K562 (cell line): ENCODE data around the gene SH3BP5. TPM values are rescaled to one million over a fixed set of nuclear protein-coding genes. Genes with fewer than 3 reads are reported as not detected.

ENCODE experiments used
- ATAC-seq: fragments of 200-7000 bp; cut with Tn5 transposase; 3 replicates; pipeline ENCODE4 v1.9.1; 2020; ENCODE audit warnings: moderate library complexity
- BruUV-seq: library from RNA; stranded (reverse); fragments of 400-500 nt; replicated peaks from 2 replicates; lab custom pipeline; 2021; lab: Mats Ljungman, UMichigan
- CTCF ChIA-PET: fragments of 300-600 bp; formaldehyde crosslinking; extraction: SDS; loops from one replicate; lab custom pipeline; 2021; ENCODE audit warnings: low intra/inter-chr PET ratio; lab: Yijun Ruan, JAX
- POLR2A ChIA-PET: fragments of 300-600, 350-650 bp; sonication (Branson Sonifier 250); formaldehyde crosslinking; extraction: SDS; loops from one replicate; lab custom pipeline; 2021; ENCODE audit warnings: antibody characterized with exemption, inconsistent platforms; lab: Yijun Ruan, JAX
- DNase-seq, 4 experiments: peaks; one replicate each; pipeline versions ENCODE4 v3.0.0 to v3.0.0-alpha.2; 2011 to 2018; ENCODE audit warnings: low spot score in 3 of 4, mixed read lengths in 3 of 4; ENCODE audit errors: extremely low read depth in 1 of 4
- FAIRE-seq: peaks from 2 replicates; lab custom pipeline; 2011; peaks lifted over from hg19 to GRCh38; lab: Jason Lieb, UNC
- H2AFZ ChIP-seq: 2 replicates; pipeline ENCODE4 v1.6.0; 2011; ENCODE audit warnings: low read depth, low read length, control low read depth, inconsistent platforms
- H3K27ac ChIP-seq: fragments of 200-600 bp; 3 replicates; pipeline ENCODE4 v1.8.0; 2011; ENCODE audit warnings: low read depth, mild to moderate bottlenecking, control low read depth, inconsistent platforms, low read length, moderate library complexity, mixed read lengths; ENCODE audit errors: extremely low read depth
- H3K27me3 ChIP-seq, 2 experiments: fragments of 300-600 bp in 1 of 2; 2 replicates in 1 of 2; 3 replicates in 1 of 2; pipeline versions ENCODE4 v1.6.0 to v1.8.0; 2011; ENCODE audit warnings: inconsistent platforms in 2 of 2, low read length in 2 of 2, mild to moderate bottlenecking in 1 of 2, mixed read lengths in 1 of 2, moderate library complexity in 1 of 2; ENCODE audit not compliant: control insufficient read depth in 2 of 2, insufficient read depth in 2 of 2
- H3K36me3 ChIP-seq: fragments of 300-600 bp; 3 replicates; pipeline ENCODE4 v1.8.0; 2011; ENCODE audit warnings: mild to moderate bottlenecking, low read length, inconsistent platforms; ENCODE audit not compliant: control insufficient read depth, insufficient read depth
- H3K4me1 ChIP-seq, 2 experiments: fragments of 200-600 bp in 1 of 2; replicated peaks in 1 of 2; 2 replicates in 1 of 2; 3 replicates in 1 of 2; pipeline versions ENCODE4 v1.5.1 to v1.8.0; 2011; ENCODE audit warnings: inconsistent platforms in 2 of 2, low read length in 2 of 2, mild to moderate bottlenecking in 1 of 2, mixed read lengths in 1 of 2, moderate library complexity in 1 of 2; ENCODE audit not compliant: control insufficient read depth in 2 of 2, insufficient read depth in 2 of 2
- H3K4me2 ChIP-seq: 2 replicates; pipeline ENCODE4 v1.6.1; 2011; ENCODE audit warnings: low read length, control low read depth, inconsistent platforms, mixed read lengths; ENCODE audit not compliant: insufficient read depth
- H3K4me3 ChIP-seq: fragments of 200-600 bp; sonication (generic), shearing (Covaris generic); 2 replicates; pipeline ENCODE4 v1.5.1; 2016; ENCODE audit warnings: control low read depth, inconsistent platforms
- H3K79me2 ChIP-seq: fragments of 200-600 bp; 3 replicates; pipeline ENCODE4 v1.8.0; 2011; ENCODE audit warnings: low read length, inconsistent platforms; ENCODE audit not compliant: control insufficient read depth, insufficient read depth
- H3K9ac ChIP-seq, 2 experiments: 2 replicates each; pipeline versions ENCODE4 v1.6.0 to v1.6.1; 2011; ENCODE audit warnings: low read depth in 2 of 2, low read length in 2 of 2, control low read depth in 1 of 2, inconsistent platforms in 1 of 2, mild to moderate bottlenecking in 1 of 2, mixed read lengths in 1 of 2; ENCODE audit not compliant: insufficient read depth in 1 of 2
- H3K9me1 ChIP-seq: one replicate; pipeline ENCODE4 v1.6.0; 2011; ENCODE audit warnings: inconsistent platforms, mild to moderate bottlenecking, low read length, moderate library complexity; ENCODE audit not compliant: control insufficient read depth, insufficient read depth
- H3K9me3 ChIP-seq: replicated peaks from 2 replicates; pipeline ENCODE4 v1.5.1; 2011; ENCODE audit warnings: low read depth, low read length, inconsistent platforms; ENCODE audit not compliant: control insufficient read depth, insufficient read depth
- H4K20me1 ChIP-seq: replicated peaks from 2 replicates; pipeline ENCODE4 v1.6.1; 2011; ENCODE audit warnings: low read length, inconsistent platforms, mixed read lengths; ENCODE audit not compliant: control insufficient read depth, insufficient read depth
- AFF4 ChIP-seq: sonication (generic); formaldehyde crosslinking; IDR thresholded peaks from 2 replicates; pipeline ENCODE4 v1.8.0; 2023; ENCODE audit warnings: mild to moderate bottlenecking, missing genetic modification reagents
- CAMTA2 ChIP-seq: fragments of 250-450 bp; sonication (Bioruptor Pico); conservative IDR thresholded peaks from 2 replicates; pipeline ENCODE4 v1.5.1; 2022
- CBX3 ChIP-seq, 2 experiments: IDR thresholded peaks; 1 replicate in 1 of 2; 2 replicates in 1 of 2; pipeline ENCODE4 v1.6.1; 2012; ENCODE audit warnings: inconsistent platforms in 2 of 2, low read length in 2 of 2, borderline replicate concordance in 1 of 2, control low read depth in 1 of 2
- ELF4 ChIP-seq: fragments of 450-650 bp; formaldehyde crosslinking; IDR thresholded peaks from 2 replicates; pipeline ENCODE4 v1.4.0; 2022; ENCODE audit warnings: missing genetic modification characterization
- HDAC6 ChIP-seq: IDR thresholded peaks from 2 replicates; pipeline ENCODE4 v1.6.1; 2012; ENCODE audit warnings: low read depth, mild to moderate bottlenecking, control low read depth, inconsistent platforms, low read length, moderate library complexity
- KLF16 ChIP-seq: IDR thresholded peaks from 2 replicates; pipeline ENCODE4 v1.6.1; 2016; ENCODE audit warnings: antibody characterized with exemption
- MAX ChIP-seq: sonication (generic); formaldehyde crosslinking; IDR thresholded peaks from 2 replicates; pipeline ENCODE4 v1.9.0; 2022; ENCODE audit warnings: mild to moderate bottlenecking, missing genetic modification reagents
- NFRKB ChIP-seq: fragments of 450-650 bp; IDR thresholded peaks from 2 replicates; pipeline ENCODE4 v1.6.1; 2016; ENCODE audit warnings: low read depth
- RFX7 ChIP-seq: fragments of 250-450 bp; sonication (Bioruptor Pico); IDR thresholded peaks from 2 replicates; pipeline ENCODE4 v1.5.1; 2021; ENCODE audit warnings: mild to moderate bottlenecking
- SP1 ChIP-seq: sonication (generic); formaldehyde crosslinking; IDR thresholded peaks from 2 replicates; pipeline ENCODE4 v1.8.1; 2022; ENCODE audit warnings: mild to moderate bottlenecking, missing genetic modification reagents
- XRCC3 ChIP-seq: fragments of 450-650 bp; IDR thresholded peaks from 2 replicates; pipeline ENCODE4 v1.6.1; 2017; ENCODE audit warnings: mild to moderate bottlenecking, moderate library complexity
- ZNF696 ChIP-seq: fragments of 250-450 bp; sonication (Bioruptor Pico); conservative IDR thresholded peaks from 2 replicates; pipeline ENCODE4 v1.4.0; 2020; ENCODE audit warnings: mild to moderate bottlenecking, moderate library complexity
- ZNF79 ChIP-seq: fragments of 250-450 bp; sonication (Bioruptor Pico); IDR thresholded peaks from 2 replicates; pipeline ENCODE4 v1.4.0; 2020; ENCODE audit warnings: low read depth, mild to moderate bottlenecking, moderate library complexity
- WGBS: fragments of 100-300 bp; shearing (Covaris generic); methylation state at CpG from one replicate; pipeline ENCODE4 v1.1.6; 2016; ENCODE audit warnings: low coverage, mixed read lengths; ENCODE audit not compliant: insufficient coverage; ENCODE audit errors: missing lambda C conversion rate; 5-methylcytosine and 5-hydroxymethylcytosine counted together
- in situ Hi-C: fragments of 300-500 bp; cut with MboI; formaldehyde crosslinking; loops from 4 replicates; pipeline ENCODE4 v1.15.0; 2018; ENCODE audit warnings: inconsistent platforms, mixed read lengths
- intact Hi-C: fragments of 100-400 bp; cut with micrococcal nuclease; formaldehyde crosslinking; loops from 2 replicates; pipeline ENCODE4 v1.14.2; 2022
- polyA plus RNA-seq, 8 experiments: library from polyadenylated mRNA; depleted of rRNA in 4 of 8; stranded (reverse) in 5 of 8; unstranded in 3 of 8; fragments of >200 nt; fragmentation: Nextera tagmentation in 2 of 8; fragmentation: Illumina TruSeq in 1 of 8; extraction: Ambion mirVana in 2 of 8; extraction: Trizol in 1 of 8; gene quantifications; 2 replicates each; pipeline versions ENCODE4 v1.2.1 to v1.2.3, GENCODE V29; 2011 to 2014; ENCODE audit warnings: inconsistent platforms in 1 of 8, missing spikeins in 1 of 8
- total RNA-seq, 7 experiments: library from RNA; depleted of rRNA in 6 of 7; stranded (reverse); fragments of >200 nt in 6 of 7; fragmentation: Illumina TruSeq in 2 of 7; extraction: Trizol in 2 of 7; gene quantifications; 2 replicates each; pipeline versions ENCODE4 v1.2.1 to v1.2.3, GENCODE V29; 2011 to 2021; ENCODE audit warnings: low replicate concordance in 1 of 7

SH3BP5 gene
- total and polyA plus RNA-seq, 9 of the 15 experiments (the other 6 are each of a cell fraction or from before 2014, with no cell fraction given): 2.9 to 29.0 (median 14.9) TPM

GRCh38 chr3:15294929-15295328 is 37.5 kb downstream of the SH3BP5 start:
- H3K4me2 ChIP-seq: no peak overlapping the region
- POLR2A ChIA-PET: interaction anchor here (1.0 to 1.4 kb wide), 4 partner anchors 9 to 31 kb away, joined by 3 to 4 read pairs (median 4); no protein-coding TSS in a partner anchor

GRCh38 chr3:15292765-15293522 is 39.4 kb downstream of the SH3BP5 start:
- in situ Hi-C loops (no loop called here), intact Hi-C loops (loop anchor here (2.0 kb wide), 1 partner anchor 24 kb away; no protein-coding TSS in a partner anchor)
- Histone ChIP-seq H3K27ac (no peak overlapping the region), H3K4me2 (no peak overlapping the region), H3K4me1 (peaks cover 33 to 52% of the 10 kb centered on the region in 2 experiments), H3K36me3 (no peaks in the 10 kb centered on the region; the same call in 1 of the 3 replicates), H3K4me3 (no peak overlapping the region), H3K9ac (peak overlapping the region in 1 of 2 experiments; percentile 84; a peak in 2 of 4 replicates), H3K79me2 (peaks cover 7% of the 10 kb centered on the region; the same call in 2 of the 3 replicates), H2AFZ (0 out of 2 replicates have a peak overlapping the region, but pooled peaks have one; percentile 3), H3K9me3 (no peaks in the 10 kb centered on the region), H4K20me1 (no peaks in the 10 kb centered on the region), H3K9me1 (no peaks in the 10 kb centered on the region), H3K27me3 (no peaks in the 10 kb centered on the region)
- ATAC-seq: no peak
- ChIA-PET POLR2A (interaction anchor here (0.5 to 1.6 kb wide), 4 partner anchors 8 to 1178 kb away, joined by 3 to 7 read pairs (median 3); no protein-coding TSS in a partner anchor), CTCF (no interaction called here)
- 51% methylated on average over 13 of the region's 13 CpGs for WGBS
- no TSS peak for BruUV-seq
- FAIRE-seq: no peak
- no peak for DNase-seq
- no peak for TF ChIP-seq MAX (CRISPR knock-in tag)
- TF ChIP-seq HDAC6: no peak
- TF ChIP-seq AFF4 (CRISPR knock-in tag): no peak
- no peak for TF ChIP-seq RFX7 (CRISPR knock-in tag)
- TF ChIP-seq ZNF696: no peak
- TF ChIP-seq KLF16: no peak
- TF ChIP-seq CBX3 (IDR thresholded peaks at IDR 0.05; ENCODE audit: borderline replicate concordance in 1 of 2, low read length in 2 of 2): no peak
- TF ChIP-seq XRCC3: no peak
- no peak for TF ChIP-seq CAMTA2

More at GRCh38 chr3:15294929-15295328, 37.5 kb downstream of the SH3BP5 start:
- Histone ChIP-seq H3K4me1 (peaks cover 43 to 69% of the 10 kb centered on the region in 2 experiments), H3K27ac (0 out of 3 replicates have a peak overlapping the region, but pooled peaks have one; percentile 5), H3K27me3 (no peaks in the 10 kb centered on the region), H3K9me3 (no peaks in the 10 kb centered on the region), H4K20me1 (no peaks in the 10 kb centered on the region), H2AFZ (no peak overlapping the region), H3K9ac (peak overlapping the region in 1 of 2 experiments; percentile 29; a peak in 1 of 4 replicates), H3K4me3 (no peak overlapping the region), H3K9me1 (no peaks in the 10 kb centered on the region), H3K79me2 (peaks cover 7% of the 10 kb centered on the region; the same call in 2 of the 3 replicates), H3K36me3 (no peaks in the 10 kb centered on the region; the same call in 1 of the 3 replicates)
- DNase-seq (no peak), ATAC-seq (no peak), FAIRE-seq (no peak)
- TF ChIP-seq SP1 (CRISPR knock-in tag): 0 out of 2 replicates have a peak, but pooled peaks have one; percentile 39
- TF ChIP-seq ZNF79: no peak
- no peak for TF ChIP-seq NFRKB
- peak; percentile 29; the same call in 1 of the 2 replicates for TF ChIP-seq ELF4 (CRISPR knock-in tag)
- in situ Hi-C loops: no loop called here
- no TSS peak for BruUV-seq
- 80% methylated on average over 4 of the region's 5 CpGs for WGBS
- intact Hi-C loops: no loop called here
- CTCF ChIA-PET: no interaction called here
